Endothelial cell of umbilical vein (primary cell): ENCODE measurements around the gene TFAM. TPM values are rescaled to one million over a fixed set of nuclear protein-coding genes. Genes with fewer than 3 reads are reported as not detected.

Source experiments
- BruUV-seq: library from RNA; stranded (reverse); fragments of 400-500 nt; replicated peaks from 2 replicates; lab custom pipeline; 2021; lab: Mats Ljungman, UMichigan
- CTCF ChIA-PET: fragments of 300-600, 350-600 bp; sonication (Branson Sonifier 250); formaldehyde crosslinking; loops from one replicate; lab custom pipeline; 2021; ENCODE audit warnings: antibody characterized with exemption, inconsistent platforms; lab: Charles Lee
- POLR2A ChIA-PET: fragments of 300-600, 350-600 bp; sonication (Branson Sonifier 250); formaldehyde crosslinking; loops from one replicate; lab custom pipeline; 2021; ENCODE audit warnings: antibody characterized with exemption, inconsistent platforms; lab: Charles Lee
- DNase-seq: peaks from one replicate; pipeline ENCODE4 v3.0.0-alpha.2; 2011; ENCODE audit warnings: low read depth, low spot score
- FAIRE-seq: peaks from 2 replicates; lab custom pipeline; 2011; peaks lifted over from hg19 to GRCh38; lab: Jason Lieb, UNC
- H2AFZ ChIP-seq: 2 replicates; pipeline ENCODE4 v1.6.0; 2012; ENCODE audit warnings: low read depth, low read length, control low read depth, inconsistent platforms
- H3K27ac ChIP-seq: 2 replicates; pipeline ENCODE4 v1.5.1; 2011; ENCODE audit warnings: low read depth, mild to moderate bottlenecking, control low read depth, low read length, moderate library complexity; ENCODE audit not compliant: insufficient read depth
- H3K27me3 ChIP-seq, 2 experiments: 2 replicates each; pipeline versions ENCODE4 v1.6.0 to v1.6.1; 2011; ENCODE audit warnings: low read length in 2 of 2, mixed read lengths in 1 of 2; ENCODE audit not compliant: control insufficient read depth in 2 of 2, insufficient read depth in 2 of 2
- H3K36me3 ChIP-seq, 2 experiments: 2 replicates in 1 of 2; 3 replicates in 1 of 2; pipeline ENCODE4 v1.5.1; 2011; ENCODE audit warnings: low read length in 2 of 2, mild to moderate bottlenecking in 1 of 2, moderate library complexity in 1 of 2; ENCODE audit not compliant: control insufficient read depth in 2 of 2, insufficient read depth in 2 of 2; ENCODE audit errors: extremely low read depth in 1 of 2
- H3K4me1 ChIP-seq: 3 replicates; pipeline ENCODE4 v1.5.1; 2011; ENCODE audit warnings: mild to moderate bottlenecking, low read length; ENCODE audit not compliant: control insufficient read depth, insufficient read depth; ENCODE audit errors: extremely low read depth
- H3K4me2 ChIP-seq: 2 replicates; pipeline ENCODE4 v1.6.1; 2011; ENCODE audit warnings: low read length, control low read depth, mixed read lengths; ENCODE audit not compliant: insufficient read depth
- H3K4me3 ChIP-seq, 3 experiments: fragments of 200-600 bp in 1 of 3; sonication (generic), shearing (Covaris generic) in 1 of 3; replicated peaks in 1 of 3; 2 replicates each; pipeline ENCODE4 v1.5.1; 2011 to 2016; ENCODE audit warnings: control low read depth in 3 of 3, low read length in 3 of 3, mild to moderate bottlenecking in 2 of 3, inconsistent platforms in 1 of 3, low read depth in 1 of 3, moderate library complexity in 1 of 3; ENCODE audit not compliant: insufficient read depth in 1 of 3
- H3K79me2 ChIP-seq: 2 replicates; pipeline ENCODE4 v1.6.0; 2012; ENCODE audit warnings: low read length, inconsistent platforms; ENCODE audit not compliant: control insufficient read depth, insufficient read depth
- H3K9ac ChIP-seq: replicated peaks from 2 replicates; pipeline ENCODE3; 2011; ENCODE audit warnings: low read length, control low read depth; ENCODE audit not compliant: insufficient read depth; ENCODE audit errors: extremely low read depth
- H3K9me1 ChIP-seq: replicated peaks from 3 replicates; pipeline ENCODE4 v1.6.0; 2011; ENCODE audit warnings: mild to moderate bottlenecking, low read length; ENCODE audit not compliant: control insufficient read depth, insufficient read depth; ENCODE audit errors: extremely low read depth
- H3K9me3 ChIP-seq: replicated peaks from 2 replicates; pipeline ENCODE4 v1.5.1; 2012; ENCODE audit warnings: low read length, inconsistent platforms; ENCODE audit not compliant: control insufficient read depth, insufficient read depth
- H4K20me1 ChIP-seq: replicated peaks from 2 replicates; pipeline ENCODE3; 2011; ENCODE audit warnings: mild to moderate bottlenecking, low read length; ENCODE audit not compliant: control insufficient read depth, insufficient read depth; ENCODE audit errors: extremely low read depth
- EZH2 ChIP-seq: IDR thresholded peaks from 2 replicates; pipeline ENCODE4 v1.6.1; 2012; ENCODE audit warnings: borderline replicate concordance, low read depth, mild to moderate bottlenecking, moderate library complexity, low read length, inconsistent platforms; ENCODE audit not compliant: severe bottlenecking
- FOS ChIP-seq: IDR thresholded peaks from 2 replicates; pipeline ENCODE4 v1.6.1; 2011; ENCODE audit warnings: mild to moderate bottlenecking, low read length, moderate library complexity, borderline replicate concordance; ENCODE audit not compliant: insufficient read depth
- JUN ChIP-seq: IDR thresholded peaks from 2 replicates; pipeline ENCODE4 v1.6.1; 2011; ENCODE audit warnings: borderline replicate concordance, low read depth; ENCODE audit not compliant: insufficient read length, insufficient read depth
- MAX ChIP-seq: IDR thresholded peaks from 2 replicates; pipeline ENCODE4 v1.6.1; 2011; ENCODE audit not compliant: insufficient read depth, insufficient read length
- MYC ChIP-seq: IDR thresholded peaks from one replicate; pipeline ENCODE4 v1.6.1; 2011; ENCODE audit warnings: mild to moderate bottlenecking, low read depth, low read length
- dilution Hi-C: fragments of 300-500 bp; cut with MboI; formaldehyde crosslinking; loops from one replicate; pipeline ENCODE4 v1.15.0; 2019; ENCODE audit warnings: low sequenced_read_pairs; ENCODE audit not compliant: extremely low pct_ligation_motif_present
- intact Hi-C: fragments of 100-400 bp; cut with micrococcal nuclease; formaldehyde crosslinking; loops from one replicate; pipeline ENCODE4 v1.10.0; 2022
- polyA plus RNA-seq, 4 experiments: library from polyadenylated mRNA; depleted of rRNA in 3 of 4; stranded (reverse) in 3 of 4; unstranded in 1 of 4; fragments of >200 nt; gene quantifications; 2 replicates each; pipeline versions ENCODE4 v1.2.1 to v1.2.3, GENCODE V29; 2011 to 2012; ENCODE audit warnings: missing spikeins in 1 of 4
- total RNA-seq: library from RNA; stranded (reverse); gene quantifications from 2 replicates; pipeline ENCODE4 v1.2.3, GENCODE V29; 2021
- TF ChIP-seq, protein P1 (sequence below), 2 donors: IDR thresholded peaks; 1 replicate in 1 of 2; 2 replicates in 1 of 2; pipeline ENCODE4 v1.5.1; 2011; ENCODE audit warnings: low read length in 2 of 2, mild to moderate bottlenecking in 2 of 2, moderate library complexity in 2 of 2, control low read depth in 1 of 2, inconsistent platforms in 1 of 2, low read depth in 1 of 2; ENCODE audit not compliant: insufficient read depth in 1 of 2; ENCODE audit errors: extremely low read depth in 1 of 2

Gene TFAM
- total and polyA plus RNA-seq, 2 donors (not counting 3 experiments of a cell fraction or from before 2014, with no cell fraction given), result 21.3 to 45.1 TPM

GRCh38 chr10:58382489-58382995 lies 2.7 kb upstream of the TFAM start:
- CTCF ChIA-PET, result interaction anchor here (1.0 kb wide), 1 partner anchor 83 kb away, joined by 3 read pairs; no protein-coding TSS in a partner anchor
- Histone ChIP-seq H3K4me2 (no peak overlapping the region), H3K27me3 (no peaks in the 10 kb centered on the region), H4K20me1 (no peaks in the 10 kb centered on the region), H3K27ac (no peak overlapping the region), H3K4me1 (peaks cover 16% of the 10 kb centered on the region), H3K79me2 (peaks cover 23% of the 10 kb centered on the region), H2AFZ (no peak overlapping the region), H3K36me3 (peaks cover 0 to 2% of the 10 kb centered on the region in 2 experiments), H3K9ac (no peak overlapping the region), H3K9me3 (no peaks in the 10 kb centered on the region), H3K4me3 (no peak overlapping the region), H3K9me1 (no peaks in the 10 kb centered on the region)
- FAIRE-seq (no peak), DNase-seq (no peak)
- dilution Hi-C loops (no loop called here), intact Hi-C loops (no loop called here)
- POLR2A ChIA-PET, result no interaction called here
- TF ChIP-seq MAX (no peak), MYC (no peak), FOS (no peak), JUN (no peak), EZH2 (no peak)
- TF ChIP-seq, protein P1, sequence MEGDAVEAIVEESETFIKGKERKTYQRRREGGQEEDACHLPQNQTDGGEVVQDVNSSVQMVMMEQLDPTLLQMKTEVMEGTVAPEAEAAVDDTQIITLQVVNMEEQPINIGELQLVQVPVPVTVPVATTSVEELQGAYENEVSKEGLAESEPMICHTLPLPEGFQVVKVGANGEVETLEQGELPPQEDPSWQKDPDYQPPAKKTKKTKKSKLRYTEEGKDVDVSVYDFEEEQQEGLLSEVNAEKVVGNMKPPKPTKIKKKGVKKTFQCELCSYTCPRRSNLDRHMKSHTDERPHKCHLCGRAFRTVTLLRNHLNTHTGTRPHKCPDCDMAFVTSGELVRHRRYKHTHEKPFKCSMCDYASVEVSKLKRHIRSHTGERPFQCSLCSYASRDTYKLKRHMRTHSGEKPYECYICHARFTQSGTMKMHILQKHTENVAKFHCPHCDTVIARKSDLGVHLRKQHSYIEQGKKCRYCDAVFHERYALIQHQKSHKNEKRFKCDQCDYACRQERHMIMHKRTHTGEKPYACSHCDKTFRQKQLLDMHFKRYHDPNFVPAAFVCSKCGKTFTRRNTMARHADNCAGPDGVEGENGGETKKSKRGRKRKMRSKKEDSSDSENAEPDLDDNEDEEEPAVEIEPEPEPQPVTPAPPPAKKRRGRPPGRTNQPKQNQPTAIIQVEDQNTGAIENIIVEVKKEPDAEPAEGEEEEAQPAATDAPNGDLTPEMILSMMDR (IDR thresholded peaks at IDR 0.05; ENCODE audit: extremely low read depth in 1 of 2, insufficient read depth in 1 of 2, low read depth in 1 of 2, low read length in 2 of 2), result no peak
- BruUV-seq, result no TSS peak
